Activated CD4-positive, CD25-positive, alpha-beta regulatory T cell treated with anti-CD3 and anti-CD28 coated beads, Interleukin-2, amount 50 U/mL, for 16 hours (primary cell): ENCODE measurements around the gene SSU72.

Experiments
- DNase-seq: peaks from one replicate; pipeline ENCODE4 v3.0.0-alpha.2; 2020; ENCODE audit warnings: low read depth, low spot score

The SSU72 gene

GRCh38 chr1:1574721-1575537 lies at the start of gene SSU72:
SSU72 (minus strand) TSS chr1:1574863; CDS start chr1:1574557, 306 bp downstream.
- peak; percentile 89 for DNase-seq

GRCh38 chr1:1623631-1624442 lies 49.2 kb upstream of the SSU72 start:
- DNase-seq: no peak

DNA sequence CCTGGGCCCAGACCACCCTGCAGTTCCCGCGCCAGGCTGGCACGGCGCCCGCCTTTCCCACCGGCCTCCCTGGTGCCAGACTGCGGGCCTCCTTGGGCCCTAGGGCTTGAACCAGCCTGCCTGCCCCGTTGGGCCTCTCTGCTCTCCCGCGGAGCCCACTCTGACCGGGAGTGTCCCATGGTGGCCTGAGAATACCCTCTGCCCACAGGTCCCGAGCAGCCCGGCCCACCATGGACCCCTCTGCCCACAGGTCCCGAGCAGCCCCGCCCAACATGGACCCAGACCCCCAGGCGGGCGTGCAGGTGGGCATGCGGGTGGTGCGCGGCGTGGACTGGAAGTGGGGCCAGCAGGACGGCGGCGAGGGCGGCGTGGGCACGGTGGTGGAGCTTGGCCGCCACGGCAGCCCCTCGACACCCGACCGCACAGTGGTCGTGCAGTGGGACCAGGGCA lies 48.5 kb upstream of the SSU72 start:
- DNase-seq: no peak

DNA sequence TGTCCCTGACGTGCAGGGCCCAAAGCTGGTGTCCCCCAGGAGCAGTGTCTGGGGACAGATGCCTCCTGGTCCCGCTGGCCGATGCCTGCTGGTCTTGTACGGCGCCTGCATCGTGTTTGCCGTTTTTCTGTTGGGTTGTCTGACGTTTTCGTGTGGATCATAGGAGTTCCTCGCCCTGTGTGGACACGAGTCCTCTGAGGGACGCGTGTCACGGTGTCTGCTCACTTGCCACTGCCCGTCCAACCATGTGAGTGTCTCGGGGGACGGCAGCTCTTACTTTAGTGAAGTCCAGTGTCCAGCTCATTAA lies 48.1 kb upstream of the SSU72 start:
- no peak for DNase-seq

DNA sequence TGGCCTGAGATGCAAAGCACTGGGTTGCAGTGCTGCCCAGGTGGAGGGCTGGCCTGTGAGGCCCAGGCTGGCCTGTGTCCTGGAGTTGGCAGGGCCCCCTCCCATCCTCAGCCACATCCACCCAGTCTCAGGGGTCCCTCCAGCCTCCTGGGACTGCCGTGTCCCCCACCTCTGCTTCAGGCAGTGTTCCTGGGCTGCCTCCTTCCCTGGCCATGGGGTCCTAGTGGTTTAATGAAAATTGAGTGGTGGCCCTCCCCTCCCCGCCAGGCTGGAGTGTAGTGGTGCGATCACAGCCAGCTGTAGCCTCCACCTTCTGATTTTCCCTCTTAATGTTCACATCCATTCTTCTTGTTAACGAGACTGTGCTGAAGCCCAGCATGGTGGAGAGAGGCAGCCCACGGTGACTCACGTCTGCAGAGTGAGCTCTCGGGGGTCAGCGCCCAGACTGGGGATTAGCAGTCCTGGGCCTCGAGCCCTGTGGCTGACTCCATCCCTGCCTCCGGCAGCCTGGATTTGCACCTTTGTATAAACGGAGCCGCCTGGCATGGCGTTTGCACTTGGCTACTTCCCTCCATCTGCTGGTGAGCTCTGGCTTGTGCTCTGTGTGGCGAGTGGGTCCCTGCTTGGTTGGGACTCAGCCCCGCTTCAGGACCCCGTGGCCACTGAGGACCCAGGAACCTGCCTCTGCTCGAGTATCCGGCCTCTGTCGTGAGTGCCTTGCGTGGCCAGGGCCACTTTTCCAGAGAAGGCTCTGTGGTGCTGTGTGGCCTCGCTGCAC lies 47.5 kb upstream of the SSU72 start:
- no peak for DNase-seq

GRCh38 chr1:1621173-1622009 lies 46.7 kb upstream of the SSU72 start:
- DNase-seq: no peak

DNA sequence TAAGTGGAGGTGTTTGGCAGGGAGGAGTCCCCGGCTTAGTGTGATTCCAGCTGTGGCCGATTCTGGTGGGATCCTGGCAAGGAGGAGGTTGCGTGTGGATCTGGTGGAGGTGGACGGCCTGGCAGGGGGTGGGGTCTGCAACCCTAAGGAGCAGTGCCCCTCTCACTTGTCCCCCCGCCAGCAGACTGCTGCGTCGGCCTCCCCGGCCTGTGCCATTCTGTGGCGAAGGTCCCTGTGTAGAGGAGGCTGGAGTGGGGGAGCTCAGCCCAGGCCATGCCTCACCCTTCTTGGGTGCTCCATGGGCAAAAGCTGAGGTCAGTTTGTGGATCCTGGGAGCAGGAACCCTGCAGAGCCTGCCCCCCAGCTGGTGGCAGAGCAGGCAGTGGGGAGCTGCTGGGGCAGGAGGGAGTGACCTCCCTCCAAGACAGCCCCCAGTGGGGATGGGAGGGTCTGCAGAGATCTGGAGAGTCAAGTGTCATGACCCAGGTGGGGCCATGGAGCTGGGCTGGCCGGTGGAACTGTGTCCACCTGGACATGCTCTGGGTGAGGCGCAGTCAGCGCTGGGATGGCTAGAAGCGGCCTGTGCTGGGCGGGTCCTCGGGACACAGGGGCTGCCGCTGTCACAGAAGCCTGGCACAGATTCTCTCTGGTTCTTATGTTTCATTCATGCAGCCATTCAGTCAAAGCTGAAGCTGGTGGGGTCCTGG lies 45.9 kb upstream of the SSU72 start:
- DNase-seq: no peak

DNA sequence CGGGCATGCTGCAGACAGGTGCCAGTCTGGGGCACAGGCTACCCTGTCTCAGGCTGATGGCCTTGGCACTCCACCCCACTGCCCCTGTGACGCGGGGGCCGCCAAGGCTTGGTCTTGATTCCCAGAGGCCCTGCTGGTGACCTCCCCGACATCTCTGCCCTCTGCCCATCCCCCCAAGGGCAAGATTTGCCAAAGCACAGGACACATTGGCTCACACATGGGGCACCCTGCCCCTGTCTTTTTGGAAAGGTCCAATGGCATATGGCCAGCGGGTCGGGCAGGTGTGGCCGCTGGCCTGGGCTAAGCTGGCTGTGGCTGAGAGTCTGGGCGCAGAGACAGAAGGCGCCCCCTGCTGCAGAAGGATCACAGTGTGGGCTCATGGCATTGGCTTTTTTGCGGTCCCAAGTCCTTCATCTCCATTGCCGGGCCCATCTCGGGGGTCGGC lies 45.3 kb upstream of the SSU72 start:
- DNase-seq: no peak

DNA sequence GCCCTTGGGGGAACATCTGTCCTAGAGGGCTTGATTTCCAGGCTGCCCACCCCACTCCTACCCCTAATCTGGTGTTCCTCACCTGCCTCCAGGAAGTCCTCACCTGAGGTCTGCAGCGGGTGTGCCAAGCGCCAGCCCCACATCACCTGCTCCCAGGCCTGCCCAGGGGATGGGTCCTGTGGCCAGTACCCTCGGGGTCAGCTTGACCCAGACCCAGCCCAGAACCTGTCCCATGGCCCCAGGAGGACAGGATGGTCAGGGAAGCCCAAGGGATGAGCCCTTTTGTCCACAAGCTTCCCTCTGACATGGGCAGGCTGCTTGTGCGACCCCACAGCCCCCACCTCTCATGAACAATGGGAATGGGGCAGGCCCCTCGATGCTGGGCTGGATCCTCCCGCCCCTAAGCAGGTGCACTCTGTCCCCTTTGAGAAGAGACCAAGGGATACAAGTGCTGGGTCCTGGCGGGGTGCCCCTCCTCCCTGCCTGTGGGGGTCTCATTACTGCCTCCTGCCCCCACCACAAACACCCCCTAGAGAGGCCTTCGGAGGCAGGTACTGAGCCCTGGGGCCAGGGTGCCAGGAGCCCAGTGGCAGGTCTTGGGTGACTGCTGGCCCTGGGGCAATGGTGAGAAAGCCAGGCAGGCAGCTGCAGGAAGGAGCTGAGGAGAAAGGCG lies 43.9 kb upstream of the SSU72 start:
- DNase-seq: no peak

DNA sequence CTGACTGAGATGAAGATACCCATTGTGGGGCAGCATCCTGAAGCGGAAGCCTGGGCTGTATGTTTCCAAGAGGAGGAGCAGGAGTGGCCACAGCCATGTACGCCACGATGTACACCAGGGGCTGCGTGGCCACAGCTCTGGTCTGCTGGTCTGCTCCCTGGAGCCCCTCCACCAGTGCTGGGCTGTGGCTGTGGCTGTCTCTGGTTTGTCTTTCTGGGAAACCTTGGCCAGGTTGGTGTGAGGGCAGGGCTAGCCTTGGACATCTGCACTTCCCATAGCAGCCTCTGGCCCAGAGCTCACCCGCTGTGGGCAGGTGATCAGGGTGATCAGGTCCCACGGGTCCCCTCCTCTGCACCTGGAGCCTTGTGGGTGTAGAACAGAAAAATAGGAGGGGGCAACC lies 43.3 kb upstream of the SSU72 start:
- DNase-seq: no peak

DNA sequence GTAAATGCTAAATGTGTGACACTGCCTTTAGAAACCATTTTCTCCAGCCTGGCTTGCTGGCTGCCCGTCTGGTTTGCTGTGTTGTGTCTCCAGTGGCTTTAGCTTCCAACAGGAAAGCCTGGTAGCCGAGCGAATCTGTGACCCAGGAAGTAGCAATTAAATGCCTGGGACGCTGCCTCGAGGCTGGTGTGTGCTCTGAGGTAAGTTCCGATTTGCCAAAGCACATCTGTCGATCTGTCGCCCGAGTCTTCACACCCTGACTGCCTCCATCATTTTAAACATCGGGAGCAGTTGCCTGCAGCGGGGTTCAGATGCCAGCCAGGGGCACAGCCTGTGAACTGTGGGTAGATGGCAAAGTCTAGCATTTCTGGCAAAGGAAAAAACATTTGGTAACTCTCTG lies 42.9 kb upstream of the SSU72 start:
- no peak for DNase-seq

DNA sequence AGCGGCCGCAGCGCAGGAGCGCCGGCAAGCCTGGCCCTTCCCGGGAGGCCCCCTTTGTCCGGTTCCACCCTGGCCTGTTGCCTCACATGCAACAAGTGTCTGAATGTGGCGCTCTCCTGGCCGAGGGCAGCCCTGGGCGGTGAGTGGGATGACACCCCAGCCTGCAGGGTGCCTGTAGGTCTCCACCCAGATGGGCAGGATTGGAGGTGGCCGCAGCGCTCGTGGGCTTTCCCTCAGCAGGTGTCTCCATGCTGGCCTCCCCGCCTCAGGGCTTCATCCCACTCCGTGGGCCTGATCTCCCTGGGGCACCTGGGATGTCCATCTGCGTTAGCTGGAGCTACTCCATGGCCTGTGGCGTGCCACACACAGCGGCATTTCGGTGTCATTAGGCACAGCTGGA lies 42.2 kb upstream of the SSU72 start:
- no peak for DNase-seq

- DNase-seq: no peak
These were observed 41.6 kb upstream of the SSU72 start for GRCh38 chr1:1616045-1616790.

- DNase-seq: peak; percentile 96
These were observed 40.8 kb upstream of the SSU72 start, which contains the start of gene MIB2 for GRCh38 chr1:1615256-1616044. MIB2 (plus strand) TSS chr1:1615500; CDS start chr1:1623453, 7,953 bp downstream.

- no peak for DNase-seq
These were observed 40.2 kb upstream of the SSU72 start for GRCh38 chr1:1614954-1615255.

DNA sequence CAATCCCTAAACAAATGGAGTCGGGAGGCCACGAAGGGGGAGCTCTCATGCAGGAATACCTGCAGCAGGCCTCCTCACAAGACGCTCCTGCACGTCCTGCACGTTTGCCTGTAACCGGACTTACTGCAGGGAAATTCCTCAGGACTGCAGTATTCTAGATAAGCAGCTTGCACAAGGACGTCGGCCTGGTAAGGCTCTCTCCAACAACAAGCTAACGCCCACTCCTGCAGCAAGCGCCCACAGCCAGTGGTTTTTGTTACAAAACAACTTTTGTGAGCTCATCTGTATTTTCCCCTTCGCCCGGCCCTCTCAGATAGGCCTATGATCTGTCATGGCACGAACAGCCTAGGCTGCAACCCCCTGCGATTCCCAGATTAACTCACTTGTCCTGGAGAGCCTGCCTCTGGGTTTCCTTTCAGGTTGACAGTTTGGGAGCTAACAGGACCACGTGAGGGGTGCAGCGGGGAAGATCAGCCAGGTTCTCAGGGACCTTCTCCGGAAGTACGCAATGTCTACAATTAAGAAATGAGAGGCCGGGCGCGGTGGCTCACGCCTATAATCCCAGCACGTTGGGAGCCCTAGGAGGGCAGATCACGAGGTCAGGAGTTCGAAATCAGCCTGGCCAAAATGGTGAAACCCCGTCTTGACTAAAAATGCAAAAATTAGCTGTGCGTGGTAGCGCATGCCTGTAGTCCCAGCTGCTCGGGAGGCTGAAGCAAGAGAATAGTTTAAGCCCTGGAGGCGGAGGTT lies 39.7 kb upstream of the SSU72 start:
- no peak for DNase-seq

DNA sequence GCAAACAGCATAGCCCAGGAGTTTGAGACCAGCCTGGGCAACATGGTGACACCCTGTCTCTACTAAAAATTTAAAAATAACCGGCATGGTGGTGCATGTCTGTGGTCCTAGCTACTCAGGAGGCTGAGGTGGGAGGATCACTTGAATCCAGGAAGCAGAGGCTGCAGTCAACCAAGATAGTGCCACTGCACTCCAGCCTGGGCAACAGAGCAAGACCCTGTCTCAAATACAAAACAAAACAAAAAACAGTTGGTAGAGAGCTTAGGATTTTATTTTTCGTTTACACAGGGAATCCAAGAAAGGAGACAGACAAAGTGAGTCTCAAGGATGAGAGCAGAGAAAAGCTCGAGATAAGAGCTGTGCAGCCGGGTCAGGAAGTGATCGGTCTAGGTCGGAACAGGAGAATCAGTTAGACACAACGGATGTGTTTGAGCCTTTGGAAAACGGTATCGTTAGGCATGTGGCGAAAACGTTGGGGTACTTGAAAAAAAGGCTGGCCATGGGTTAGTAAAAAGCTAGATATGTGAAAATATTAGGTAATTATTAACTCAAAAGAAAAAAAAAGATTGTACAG lies 38.9 kb upstream of the SSU72 start:
- no peak for DNase-seq

- DNase-seq: no peak
These were observed 37.4 kb upstream of the SSU72 start for GRCh38 chr1:1612104-1612400.
